Gastroesophageal sphincter (tissue), 4 donors: ENCODE data around the gene MCF2L2. TPM values are rescaled to one million over a fixed set of nuclear protein-coding genes. Genes with fewer than 3 reads are reported as not detected.

Experiments
- ATAC-seq: fragments of 150-250 bp; one replicate; pipeline ENCODE4 v1.9.1; 2016; ENCODE audit warnings: mild to moderate bottlenecking, moderate library complexity
- H3K27ac ChIP-seq, 4 donors: fragments of 200-600 bp; sonication (generic) in 3 of 4; 1 replicate in 3 of 4; 2 replicates in 1 of 4; pipeline ENCODE4 v1.5.1; 2016 to 2019
- H3K27me3 ChIP-seq: fragments of 200-600 bp; sonication (generic); one replicate; pipeline ENCODE4 v1.5.1; 2019
- H3K36me3 ChIP-seq, 2 donors: fragments of 200-600 bp; sonication (generic); one replicate each; pipeline ENCODE4 v1.5.1; 2019; ENCODE audit warnings: control low read depth in 1 of 2
- H3K4me1 ChIP-seq, 3 donors: fragments of 200-600 bp; sonication (generic); 1 replicate in 2 of 3; 2 replicates in 1 of 3; pipeline ENCODE4 v1.5.1; 2016 to 2019; ENCODE audit warnings: control low read depth in 2 of 3
- H3K4me3 ChIP-seq, 2 donors: fragments of 200-600 bp; sonication (generic); one replicate each; pipeline ENCODE4 v1.5.1; 2019; ENCODE audit warnings: mild to moderate bottlenecking in 1 of 2, moderate library complexity in 1 of 2
- H3K9me3 ChIP-seq, 3 donors: fragments of 200-600 bp; sonication (generic); one replicate each; pipeline ENCODE4 v1.5.1; 2017 to 2019; ENCODE audit warnings: control low read depth in 2 of 3
- CTCF ChIP-seq, 4 experiments: fragments of 200-600 bp in 2 of 4; fragments of 450-650 bp in 2 of 4; sonication (generic) in 1 of 4; IDR thresholded peaks; one replicate each; pipeline ENCODE4 v1.5.1; 2017 to 2019; ENCODE audit warnings: antibody characterized with exemption in 4 of 4, mild to moderate bottlenecking in 2 of 4, moderate library complexity in 2 of 4
- EP300 ChIP-seq: sonication (generic); formaldehyde crosslinking; IDR thresholded peaks from one replicate; pipeline ENCODE4 v1.6.1; 2017; ENCODE audit warnings: antibody characterized with exemption, mild to moderate bottlenecking
- POLR2A ChIP-seq, 2 donors: fragments of 450-650 bp; IDR thresholded peaks; one replicate each; pipeline ENCODE4 v1.6.1; 2017; ENCODE audit warnings: antibody characterized with exemption in 2 of 2, mild to moderate bottlenecking in 2 of 2, moderate library complexity in 1 of 2
- POLR2AphosphoS5 ChIP-seq: sonication (generic); formaldehyde crosslinking; IDR thresholded peaks from one replicate; pipeline ENCODE4 v1.6.1; 2017; ENCODE audit warnings: antibody characterized with exemption
- WGBS, 2 donors: methylation state at CpG; one replicate each; pipeline ENCODE4 v1.1.5; 2018; ENCODE audit warnings: low coverage in 1 of 2; 5-methylcytosine and 5-hydroxymethylcytosine counted together
- total RNA-seq, 4 donors: library from RNA; depleted of rRNA; stranded (reverse); fragments of >200 nt; gene quantifications; one replicate each; pipeline ENCODE4 v1.1.0, GENCODE V29; 2016

Gene MCF2L2
- total RNA-seq, 4 donors from 2014 or later, result 0.67 to 4.0 (median 2.7) TPM

GRCh38 chr3:183270344-183270743 lies 158.1 kb downstream of the MCF2L2 start:
- no peak overlapping the region for H3K4me3 ChIP-seq
- no peak overlapping the region for H3K27ac ChIP-seq
- no peak for ATAC-seq
- 89 to 94% methylated on average over 5 to 7 of the region's 7 CpGs for WGBS, 2 donors
- TF ChIP-seq CTCF (IDR thresholded peaks at IDR 0.05) (no peak), EP300 (no peak), POLR2A (IDR thresholded peaks at IDR 0.05) (no peak), POLR2AphosphoS5 (no peak)
- no peaks in the 10 kb centered on the region for H3K27me3 ChIP-seq
- H3K9me3 ChIP-seq, result no peaks in the 10 kb centered on the region
- H3K36me3 ChIP-seq, result peaks cover 0 to 4% of the 10 kb centered on the region in 2 donors
- no peaks in the 10 kb centered on the region for H3K4me1 ChIP-seq

GRCh38 chr3:183269345-183269744 lies 159.1 kb downstream of the MCF2L2 start:
- Histone ChIP-seq H3K36me3 (peaks cover 0 to 4% of the 10 kb centered on the region in 2 donors), H3K27ac (no peak overlapping the region), H3K4me1 (no peaks in the 10 kb centered on the region), H3K9me3 (no peaks in the 10 kb centered on the region), H3K27me3 (no peaks in the 10 kb centered on the region), H3K4me3 (no peak overlapping the region)
- 91 to 94% methylated on average over 5 to 13 of the region's 13 CpGs for WGBS, 2 donors
- no peak for TF ChIP-seq POLR2A (IDR thresholded peaks at IDR 0.05)
- TF ChIP-seq POLR2AphosphoS5, result no peak
- TF ChIP-seq CTCF (IDR thresholded peaks at IDR 0.05), result no peak
- TF ChIP-seq EP300, result no peak
- ATAC-seq, result no peak

GRCh38 chr3:183268366-183268765 lies 160.1 kb downstream of the MCF2L2 start:
- ATAC-seq, result no peak
- Histone ChIP-seq H3K36me3 (peaks cover 0 to 4% of the 10 kb centered on the region in 2 donors), H3K27ac (no peak overlapping the region), H3K9me3 (no peaks in the 10 kb centered on the region), H3K27me3 (no peaks in the 10 kb centered on the region), H3K4me3 (no peak overlapping the region), H3K4me1 (no peaks in the 10 kb centered on the region)
- 68 to 82% methylated on average over 5 of the region's 5 CpGs for WGBS, 2 donors
- TF ChIP-seq POLR2A (IDR thresholded peaks at IDR 0.05) (no peak), CTCF (IDR thresholded peaks at IDR 0.05) (no peak), EP300 (no peak), POLR2AphosphoS5 (no peak)

GRCh38 chr3:183267140-183267539 lies 161.3 kb downstream of the MCF2L2 start:
- ATAC-seq, result no peak
- Histone ChIP-seq H3K27ac (no peak overlapping the region), H3K9me3 (no peaks in the 10 kb centered on the region), H3K4me3 (no peak overlapping the region), H3K4me1 (no peaks in the 10 kb centered on the region), H3K27me3 (no peaks in the 10 kb centered on the region), H3K36me3 (peaks cover 0 to 4% of the 10 kb centered on the region in 2 donors)
- WGBS, 2 donors, result 97% methylated on average over 5 of the region's 5 CpGs; no CpG with 5 or more reads in 1 of the 2 donors
- no peak for TF ChIP-seq POLR2A (IDR thresholded peaks at IDR 0.05)
- no peak for TF ChIP-seq CTCF (IDR thresholded peaks at IDR 0.05)
- TF ChIP-seq EP300, result no peak
- TF ChIP-seq POLR2AphosphoS5, result no peak

- no peak overlapping the region for H3K27ac ChIP-seq
- no peaks in the 10 kb centered on the region for H3K4me1 ChIP-seq
- H3K36me3 ChIP-seq, result peaks cover 0 to 4% of the 10 kb centered on the region in 2 donors
- H3K4me3 ChIP-seq, result no peak overlapping the region
- 83 to 86% methylated on average over 2 to 3 of the region's 3 CpGs for WGBS, 2 donors
- TF ChIP-seq POLR2AphosphoS5 (no peak), CTCF (IDR thresholded peaks at IDR 0.05) (no peak), POLR2A (IDR thresholded peaks at IDR 0.05) (no peak), EP300 (no peak)
- ATAC-seq, result no peak
- H3K27me3 ChIP-seq, result no peaks in the 10 kb centered on the region
- no peaks in the 10 kb centered on the region for H3K9me3 ChIP-seq
Observed at GRCh38 chr3:183266454-183266853, 162.0 kb downstream of the MCF2L2 start.
